ENCODE results near the gene ZNF48. TPM values are rescaled to one million over a fixed set of nuclear protein-coding genes. Genes with fewer than 3 reads are reported as not detected.

The ZNF48 gene
- polyA plus RNA-seq, 1 donor from 2014 or later, result 42.3 TPM

GRCh38 chr16:30416624-30417528, 21.7 kb downstream of the ZNF48 start:
- Histone ChIP-seq H3K27me3 (ENCODE audit: insufficient read depth, low read depth, low read length) (no peaks in the 10 kb centered on the region), H3K9me3 (ENCODE audit: low read length) (no peaks in the 10 kb centered on the region), H3K36me3 (ENCODE audit: insufficient read depth, low read length) (no peaks in the 10 kb centered on the region), H3K79me2 (replicated peaks; ENCODE audit: insufficient read depth, low read length) (no peaks in the 10 kb centered on the region), H3F3A (ENCODE audit: insufficient read depth, low read length, poor library complexity, severe bottlenecking) (peaks cover 2% of the 10 kb centered on the region), H4K20me1 (ENCODE audit: insufficient read depth) (no peaks in the 10 kb centered on the region), H3K9me2 (ENCODE audit: insufficient read depth, low read length) (no peaks in the 10 kb centered on the region), H3K9ac (ENCODE audit: low read length) (peak overlapping the region; percentile 59), H3K27ac (ENCODE audit: low read length) (peak overlapping the region; percentile 57), H3K4me3 (ENCODE audit: low read length) (peak overlapping the region; percentile 71), H3K4me2 (ENCODE audit: low read length) (no peak overlapping the region), H2AFZ (ENCODE audit: low read depth, low read length) (no peak overlapping the region)
- TF ChIP-seq EP300 (conservative IDR thresholded peaks at IDR 0.05; ENCODE audit: poor library complexity, severe bottlenecking), result no peak
- no peak for TF ChIP-seq CTCF (IDR thresholded peaks at IDR 0.05; ENCODE audit: poor library complexity, severe bottlenecking)
- TF ChIP-seq POLR2AphosphoS5 (IDR thresholded peaks at IDR 0.05), result no peak
- TF ChIP-seq MXI1 (conservative IDR thresholded peaks at IDR 0.05; ENCODE audit: poor library complexity, severe bottlenecking), result no peak

- Histone ChIP-seq H3K9ac (ENCODE audit: low read length) (peak overlapping the region; percentile 63), H3K4me3 (ENCODE audit: low read length) (peak overlapping the region; percentile 71), H3K9me3 (ENCODE audit: low read length) (no peaks in the 10 kb centered on the region), H2AFZ (ENCODE audit: low read depth, low read length) (peak overlapping the region; percentile 45), H3K4me2 (ENCODE audit: low read length) (peak overlapping the region; percentile 10), H3K9me2 (ENCODE audit: insufficient read depth, low read length) (no peaks in the 10 kb centered on the region), H3K36me3 (ENCODE audit: insufficient read depth, low read length) (no peaks in the 10 kb centered on the region), H3K27me3 (ENCODE audit: insufficient read depth, low read depth, low read length) (no peaks in the 10 kb centered on the region), H3K79me2 (replicated peaks; ENCODE audit: insufficient read depth, low read length) (no peaks in the 10 kb centered on the region), H3K27ac (ENCODE audit: low read length) (peak overlapping the region; percentile 59), H4K20me1 (ENCODE audit: insufficient read depth) (no peaks in the 10 kb centered on the region), H3F3A (ENCODE audit: insufficient read depth, low read length, poor library complexity, severe bottlenecking) (peaks cover 2% of the 10 kb centered on the region)
- TF ChIP-seq POLR2AphosphoS5 (IDR thresholded peaks at IDR 0.05), result peak; percentile 54
- TF ChIP-seq, protein P1, sequence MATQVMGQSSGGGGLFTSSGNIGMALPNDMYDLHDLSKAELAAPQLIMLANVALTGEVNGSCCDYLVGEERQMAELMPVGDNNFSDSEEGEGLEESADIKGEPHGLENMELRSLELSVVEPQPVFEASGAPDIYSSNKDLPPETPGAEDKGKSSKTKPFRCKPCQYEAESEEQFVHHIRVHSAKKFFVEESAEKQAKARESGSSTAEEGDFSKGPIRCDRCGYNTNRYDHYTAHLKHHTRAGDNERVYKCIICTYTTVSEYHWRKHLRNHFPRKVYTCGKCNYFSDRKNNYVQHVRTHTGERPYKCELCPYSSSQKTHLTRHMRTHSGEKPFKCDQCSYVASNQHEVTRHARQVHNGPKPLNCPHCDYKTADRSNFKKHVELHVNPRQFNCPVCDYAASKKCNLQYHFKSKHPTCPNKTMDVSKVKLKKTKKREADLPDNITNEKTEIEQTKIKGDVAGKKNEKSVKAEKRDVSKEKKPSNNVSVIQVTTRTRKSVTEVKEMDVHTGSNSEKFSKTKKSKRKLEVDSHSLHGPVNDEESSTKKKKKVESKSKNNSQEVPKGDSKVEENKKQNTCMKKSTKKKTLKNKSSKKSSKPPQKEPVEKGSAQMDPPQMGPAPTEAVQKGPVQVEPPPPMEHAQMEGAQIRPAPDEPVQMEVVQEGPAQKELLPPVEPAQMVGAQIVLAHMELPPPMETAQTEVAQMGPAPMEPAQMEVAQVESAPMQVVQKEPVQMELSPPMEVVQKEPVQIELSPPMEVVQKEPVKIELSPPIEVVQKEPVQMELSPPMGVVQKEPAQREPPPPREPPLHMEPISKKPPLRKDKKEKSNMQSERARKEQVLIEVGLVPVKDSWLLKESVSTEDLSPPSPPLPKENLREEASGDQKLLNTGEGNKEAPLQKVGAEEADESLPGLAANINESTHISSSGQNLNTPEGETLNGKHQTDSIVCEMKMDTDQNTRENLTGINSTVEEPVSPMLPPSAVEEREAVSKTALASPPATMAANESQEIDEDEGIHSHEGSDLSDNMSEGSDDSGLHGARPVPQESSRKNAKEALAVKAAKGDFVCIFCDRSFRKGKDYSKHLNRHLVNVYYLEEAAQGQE (IDR thresholded peaks at IDR 0.05; ENCODE audit: borderline replicate concordance), result no peak
- TF ChIP-seq MXI1 (conservative IDR thresholded peaks at IDR 0.05; ENCODE audit: poor library complexity, severe bottlenecking), result peak; percentile 84
- peak; percentile 40 for TF ChIP-seq CTCF (IDR thresholded peaks at IDR 0.05; ENCODE audit: poor library complexity, severe bottlenecking)
- no peak for TF ChIP-seq EZH2 (IDR thresholded peaks at IDR 0.05; ENCODE audit: borderline replicate concordance, insufficient read depth, low read length, poor library complexity, severe bottlenecking)
- peak; percentile 49 for TF ChIP-seq EP300 (conservative IDR thresholded peaks at IDR 0.05; ENCODE audit: poor library complexity, severe bottlenecking)
- no peak for TF ChIP-seq TAF1 (IDR thresholded peaks at IDR 0.05; ENCODE audit: low read depth)
- TF ChIP-seq RAD21 (conservative IDR thresholded peaks at IDR 0.05), result peak; percentile 38
- peak; percentile 54 for TF ChIP-seq SMC3 (conservative IDR thresholded peaks at IDR 0.05; ENCODE audit: poor library complexity)
These were observed 22.5 kb downstream of the ZNF48 start for GRCh38 chr16:30417529-30418349.
